DOHH2 (cell line): ENCODE measurements around the gene TNFAIP8L2.

ENCODE experiments used
- CTCF ChIP-seq: fragments of 200-600 bp; sonication (generic); IDR thresholded peaks from one replicate; pipeline ENCODE4 v1.5.1; 2014; ENCODE audit warnings: antibody characterized with exemption, mild to moderate bottlenecking, low read depth, low read length; ENCODE audit not compliant: poor library complexity, severe bottlenecking
- EZH2phosphoT487 ChIP-seq: fragments of 200-600 bp; sonication (generic); IDR thresholded peaks from 2 replicates; pipeline ENCODE4 v1.6.1; 2017; ENCODE audit warnings: borderline replicate concordance, mild to moderate bottlenecking, antibody characterized with exemption, low read length, moderate library complexity, mixed read lengths

GRCh38 chr1:151175863-151176262, 19.4 kb downstream of the TNFAIP8L2 start, which contains the start of gene TMOD4:
- TF ChIP-seq CTCF = peak; percentile 76
- TF ChIP-seq EZH2phosphoT487 = no peak
